Lower leg skin (tissue), 3 donors: ENCODE measurements around the gene MEI4.

Experiments
- POLR2A ChIP-seq, 2 donors: fragments of 450-650 bp; IDR thresholded peaks; one replicate each; pipeline ENCODE4 v1.6.1; 2016 to 2017; ENCODE audit warnings: antibody characterized with exemption in 2 of 2, mild to moderate bottlenecking in 1 of 2, moderate library complexity in 1 of 2
- TF ChIP-seq, protein P1 (sequence below), 3 donors: fragments of 450-650 bp; IDR thresholded peaks; one replicate each; pipeline ENCODE4 v1.5.1; 2016; ENCODE audit warnings: antibody characterized with exemption in 3 of 3, mild to moderate bottlenecking in 3 of 3, moderate library complexity in 2 of 3

DNA sequence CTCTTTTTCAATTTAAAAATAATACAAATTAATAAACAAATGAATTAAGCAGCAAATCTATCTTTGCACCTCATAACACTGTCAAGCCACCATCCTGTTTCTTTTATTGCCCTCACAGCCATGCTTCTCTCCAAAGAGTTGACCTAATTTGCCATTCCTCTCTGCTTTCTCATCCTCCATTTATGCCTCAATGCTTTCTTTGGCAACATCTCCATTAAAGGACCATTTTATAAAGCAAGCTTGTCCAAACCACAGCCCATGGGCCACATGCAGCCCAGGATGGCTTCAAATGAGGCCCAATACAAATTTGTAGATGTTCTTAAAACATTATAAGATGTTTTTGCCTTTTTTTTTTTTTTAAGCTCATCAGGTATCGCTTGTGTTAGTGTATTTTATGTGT is 26.4 kb upstream of the MEI4 start:
- TF ChIP-seq, protein P1, sequence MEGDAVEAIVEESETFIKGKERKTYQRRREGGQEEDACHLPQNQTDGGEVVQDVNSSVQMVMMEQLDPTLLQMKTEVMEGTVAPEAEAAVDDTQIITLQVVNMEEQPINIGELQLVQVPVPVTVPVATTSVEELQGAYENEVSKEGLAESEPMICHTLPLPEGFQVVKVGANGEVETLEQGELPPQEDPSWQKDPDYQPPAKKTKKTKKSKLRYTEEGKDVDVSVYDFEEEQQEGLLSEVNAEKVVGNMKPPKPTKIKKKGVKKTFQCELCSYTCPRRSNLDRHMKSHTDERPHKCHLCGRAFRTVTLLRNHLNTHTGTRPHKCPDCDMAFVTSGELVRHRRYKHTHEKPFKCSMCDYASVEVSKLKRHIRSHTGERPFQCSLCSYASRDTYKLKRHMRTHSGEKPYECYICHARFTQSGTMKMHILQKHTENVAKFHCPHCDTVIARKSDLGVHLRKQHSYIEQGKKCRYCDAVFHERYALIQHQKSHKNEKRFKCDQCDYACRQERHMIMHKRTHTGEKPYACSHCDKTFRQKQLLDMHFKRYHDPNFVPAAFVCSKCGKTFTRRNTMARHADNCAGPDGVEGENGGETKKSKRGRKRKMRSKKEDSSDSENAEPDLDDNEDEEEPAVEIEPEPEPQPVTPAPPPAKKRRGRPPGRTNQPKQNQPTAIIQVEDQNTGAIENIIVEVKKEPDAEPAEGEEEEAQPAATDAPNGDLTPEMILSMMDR (IDR thresholded peaks at IDR 0.05): no peak
- no peak for TF ChIP-seq POLR2A (IDR thresholded peaks at IDR 0.05)
